Neutrophil (primary cell): Measurements from ENCODE around the gene ZNF837.

Experiments used
- H3K27ac ChIP-seq: fragments of 200-600 bp; sonication (generic); 2 replicates; pipeline ENCODE4 v1.5.1; 2016; ENCODE audit warnings: mild to moderate bottlenecking, moderate library complexity
- H3K27me3 ChIP-seq: fragments of 200-600 bp; sonication (generic); 2 replicates; pipeline ENCODE4 v1.6.0; 2016; ENCODE audit warnings: mild to moderate bottlenecking
- H3K36me3 ChIP-seq: fragments of 200-600 bp; sonication (generic); 2 replicates; pipeline ENCODE4 v1.5.1; 2017
- H3K4me1 ChIP-seq, 2 experiments: fragments of 200-600 bp in 1 of 2; sonication (generic) in 1 of 2; 1 replicate in 1 of 2; 2 replicates in 1 of 2; pipeline versions ENCODE4 v1.5.1 to v1.6.1; 2013 to 2016; ENCODE audit warnings: low read depth in 1 of 2, low read length in 1 of 2, mild to moderate bottlenecking in 1 of 2, moderate library complexity in 1 of 2; ENCODE audit not compliant: control insufficient read depth in 1 of 2, insufficient read depth in 1 of 2
- H3K4me3 ChIP-seq, 2 experiments: fragments of 200-600 bp in 1 of 2; sonication (generic) in 1 of 2; 1 replicate in 1 of 2; 2 replicates in 1 of 2; pipeline ENCODE4 v1.5.1; 2013 to 2016; ENCODE audit warnings: low read depth in 1 of 2, low read length in 1 of 2, mild to moderate bottlenecking in 1 of 2, moderate library complexity in 1 of 2
- H3K9me3 ChIP-seq: fragments of 200-600 bp; sonication (generic); 2 replicates; pipeline ENCODE4 v1.5.1; 2016
- CTCF ChIP-seq: fragments of 200-600 bp; sonication (generic); IDR thresholded peaks from 2 replicates; pipeline ENCODE4 v1.5.1; 2016; ENCODE audit warnings: antibody characterized with exemption

Gene ZNF837

GRCh38 chr19:58361900-58362271, 18.9 kb downstream of the ZNF837 start:
- H3K4me1 ChIP-seq, result peaks cover 22 to 27% of the 10 kb centered on the region in 2 experiments
- peak overlapping the region; percentile 78 for H3K27ac ChIP-seq
- H3K4me3 ChIP-seq, result peak overlapping the region; percentile 81 to 91
- H3K27me3 ChIP-seq, result peaks cover 15% of the 10 kb centered on the region
- TF ChIP-seq CTCF, result no peak
- no peaks in the 10 kb centered on the region for H3K36me3 ChIP-seq
- no peaks in the 10 kb centered on the region for H3K9me3 ChIP-seq

- Histone ChIP-seq H3K27ac (no peak overlapping the region), H3K9me3 (no peaks in the 10 kb centered on the region), H3K4me1 (peaks cover 19 to 20% of the 10 kb centered on the region in 2 experiments), H3K36me3 (no peaks in the 10 kb centered on the region), H3K4me3 (no peak overlapping the region), H3K27me3 (peaks cover 41% of the 10 kb centered on the region)
- TF ChIP-seq CTCF, result no peak
Observed at GRCh38 chr19:58357481-58358145, 23.2 kb downstream of the ZNF837 start.

GRCh38 chr19:58356766-58357480, 23.9 kb downstream of the ZNF837 start:
- no peak for TF ChIP-seq CTCF
- Histone ChIP-seq H3K9me3 (no peaks in the 10 kb centered on the region), H3K4me3 (no peak overlapping the region), H3K4me1 (peaks cover 14 to 15% of the 10 kb centered on the region in 2 experiments), H3K27ac (no peak overlapping the region), H3K27me3 (peaks cover 41% of the 10 kb centered on the region), H3K36me3 (no peaks in the 10 kb centered on the region)

- TF ChIP-seq CTCF, result no peak
- peaks cover 46% of the 10 kb centered on the region for H3K27me3 ChIP-seq
- H3K36me3 ChIP-seq, result no peaks in the 10 kb centered on the region
- H3K9me3 ChIP-seq, result no peaks in the 10 kb centered on the region
- no peak overlapping the region for H3K4me3 ChIP-seq
- no peak overlapping the region for H3K27ac ChIP-seq
- H3K4me1 ChIP-seq, result peaks cover 10 to 11% of the 10 kb centered on the region in 2 experiments
Observed at GRCh38 chr19:58355908-58356765, 24.7 kb downstream of the ZNF837 start.

GRCh38 chr19:58355215-58355796, 25.5 kb downstream of the ZNF837 start:
- H3K4me1 ChIP-seq, result peaks cover 11% of the 10 kb centered on the region in 2 experiments
- H3K4me3 ChIP-seq, result no peak overlapping the region
- no peaks in the 10 kb centered on the region for H3K9me3 ChIP-seq
- H3K27ac ChIP-seq, result no peak overlapping the region
- peaks cover 54% of the 10 kb centered on the region for H3K27me3 ChIP-seq
- no peak for TF ChIP-seq CTCF
- no peaks in the 10 kb centered on the region for H3K36me3 ChIP-seq
